GM12878 (cell line): ENCODE data around the gene TRMT44. TPM values are rescaled to one million over a fixed set of nuclear protein-coding genes. Genes with fewer than 3 reads are reported as not detected.
A peak's percentile ranks its signal among the peaks of the same experiment; 100 is the strongest.

Source experiments
- polyA plus RNA-seq, 11 experiments: library from polyadenylated mRNA; depleted of rRNA in 4 of 11; unstranded in 6 of 11; stranded (reverse) in 5 of 11; fragments of >200 nt; fragmentation: Nextera tagmentation in 4 of 11; fragmentation: Illumina TruSeq in 1 of 11; extraction: Ambion mirVana in 4 of 11; extraction: Trizol in 1 of 11; gene quantifications; 1 replicate in 1 of 11; 2 replicates in 10 of 11; pipeline versions ENCODE4 v1.2.1 to v1.2.3, GENCODE V29; 2011 to 2016; ENCODE audit warnings: inconsistent platforms in 2 of 11, missing spikeins in 2 of 11, low read depth in 1 of 11
- small RNA-seq: library from RNA; depleted of rRNA; stranded (forward); fragments of <200 nt; gene quantifications from one replicate; pipeline ENCODE3, GENCODE V24; 2014
- total RNA-seq, 4 experiments: library from RNA; depleted of rRNA in 3 of 4; stranded (reverse); fragments of >200 nt in 3 of 4; fragmentation: Illumina TruSeq in 1 of 4; extraction: Trizol in 1 of 4; gene quantifications; 2 replicates each; pipeline versions ENCODE4 v1.2.1 to v1.2.3, GENCODE V29; 2013 to 2021

TRMT44 gene
- total and polyA plus RNA-seq, 10 of the 15 experiments (the other 5 are each of a cell fraction or from before 2014, with no cell fraction given): 1.3 to 18.5 (median 10.1) TPM

Small RNAs within 50 kb of the gene (small RNA-seq; reads per million reads assigned to genes)
- gene RNA5SP152: 5.1 reads per million, percentile 88 among the genes with 10 or more reads in this experiment

Other genes starting within 250 kb of the TRMT44 start
- gene SH3TC1, start 241.5 kb upstream of the TRMT44 start, total RNA-seq (2014; rRNA removed): 30.4 and 33.1 TPM in 2 replicates
- gene SH3TC1, start 241.5 kb upstream of the TRMT44 start, total RNA-seq (2014; rRNA removed; fragmentation: Illumina TruSeq; extraction: Trizol): 14.6 and 15.4 TPM in 2 replicates
- gene SH3TC1, start 241.5 kb upstream of the TRMT44 start, total RNA-seq (2021): 39.6 and 47.0 TPM in 2 replicates
- 13.0 and 19.8 TPM in 2 replicates for gene SH3TC1, start 241.5 kb upstream of the TRMT44 start, polyA plus RNA-seq (2011; rRNA removed)
- gene SH3TC1, start 241.5 kb upstream of the TRMT44 start, polyA plus RNA-seq (2014; fragmentation: Illumina TruSeq; extraction: Trizol): 2.6 and 7.4 TPM in 2 replicates
- under 1 TPM; 0.19 to 0.62 TPM for gene SH3TC1, start 241.5 kb upstream of the TRMT44 start, polyA plus RNA-seq (2014; fragmentation: Nextera tagmentation; extraction: Ambion mirVana)
- gene SH3TC1, start 241.5 kb upstream of the TRMT44 start, polyA plus RNA-seq (2014; rRNA removed): 28.4 and 31.8 TPM in 2 replicates
- 10 to 100 TPM; 17.0 to 19.8 TPM for gene SH3TC1, start 241.5 kb upstream of the TRMT44 start, polyA plus RNA-seq (2016; fragmentation: Nextera tagmentation; extraction: Ambion mirVana)
- gene HTRA3, start 171.0 kb upstream of the TRMT44 start, total RNA-seq (2014; rRNA removed): not detected in 2 replicates
- gene HTRA3, start 171.0 kb upstream of the TRMT44 start, total RNA-seq (2014; rRNA removed; fragmentation: Illumina TruSeq; extraction: Trizol): not detected in 2 replicates
- gene HTRA3, start 171.0 kb upstream of the TRMT44 start, total RNA-seq (2021): 0.08 TPM in 1 of 2 replicates, not detected in the other
- 0.72 and 1.2 TPM in 2 replicates for gene HTRA3, start 171.0 kb upstream of the TRMT44 start, polyA plus RNA-seq (2011; rRNA removed)
- gene HTRA3, start 171.0 kb upstream of the TRMT44 start, polyA plus RNA-seq (2014; fragmentation: Illumina TruSeq; extraction: Trizol): 0.04 TPM in 1 of 2 replicates, not detected in the other
- not detected for gene HTRA3, start 171.0 kb upstream of the TRMT44 start, polyA plus RNA-seq (2014; fragmentation: Nextera tagmentation; extraction: Ambion mirVana)
- not detected in 2 replicates for gene HTRA3, start 171.0 kb upstream of the TRMT44 start, polyA plus RNA-seq (2014; rRNA removed)
- not detected for gene HTRA3, start 171.0 kb upstream of the TRMT44 start, polyA plus RNA-seq (2016; fragmentation: Nextera tagmentation; extraction: Ambion mirVana)
- gene ACOX3, start 54 bp upstream of the TRMT44 start, total RNA-seq (2014; rRNA removed): 20.3 and 23.7 TPM in 2 replicates
- 13.0 and 13.3 TPM in 2 replicates for gene ACOX3, start 54 bp upstream of the TRMT44 start, total RNA-seq (2014; rRNA removed; fragmentation: Illumina TruSeq; extraction: Trizol)
- 23.6 and 26.4 TPM in 2 replicates for gene ACOX3, start 54 bp upstream of the TRMT44 start, total RNA-seq (2021)
- gene ACOX3, start 54 bp upstream of the TRMT44 start, polyA plus RNA-seq (2011; rRNA removed): 6.1 and 7.7 TPM in 2 replicates
- gene ACOX3, start 54 bp upstream of the TRMT44 start, polyA plus RNA-seq (2014; fragmentation: Illumina TruSeq; extraction: Trizol): 14.5 and 19.4 TPM in 2 replicates
- 1 to 10 TPM; 2.0 to 2.6 TPM for gene ACOX3, start 54 bp upstream of the TRMT44 start, polyA plus RNA-seq (2014; fragmentation: Nextera tagmentation; extraction: Ambion mirVana)
- 13.1 and 13.6 TPM in 2 replicates for gene ACOX3, start 54 bp upstream of the TRMT44 start, polyA plus RNA-seq (2014; rRNA removed)
- 10 to 100 TPM; 21.5 to 24.5 TPM for gene ACOX3, start 54 bp upstream of the TRMT44 start, polyA plus RNA-seq (2016; fragmentation: Nextera tagmentation; extraction: Ambion mirVana)
- gene GPR78, start 139.6 kb downstream of the TRMT44 start, total RNA-seq (2014; rRNA removed): not detected in 2 replicates
- gene GPR78, start 139.6 kb downstream of the TRMT44 start, total RNA-seq (2014; rRNA removed; fragmentation: Illumina TruSeq; extraction: Trizol): not detected in 2 replicates
- not detected in 2 replicates for gene GPR78, start 139.6 kb downstream of the TRMT44 start, total RNA-seq (2021)
- gene GPR78, start 139.6 kb downstream of the TRMT44 start, polyA plus RNA-seq (2011; rRNA removed): not detected in 2 replicates
- 0.03 TPM in 1 of 2 replicates, not detected in the other for gene GPR78, start 139.6 kb downstream of the TRMT44 start, polyA plus RNA-seq (2014; fragmentation: Illumina TruSeq; extraction: Trizol)
- not detected for gene GPR78, start 139.6 kb downstream of the TRMT44 start, polyA plus RNA-seq (2014; fragmentation: Nextera tagmentation; extraction: Ambion mirVana)
- gene GPR78, start 139.6 kb downstream of the TRMT44 start, polyA plus RNA-seq (2014; rRNA removed): not detected in 2 replicates
- gene GPR78, start 139.6 kb downstream of the TRMT44 start, polyA plus RNA-seq (2016; fragmentation: Nextera tagmentation; extraction: Ambion mirVana): not detected
- not detected in 2 replicates for gene CPZ, start 152.0 kb downstream of the TRMT44 start, total RNA-seq (2014; rRNA removed)
- not detected in 2 replicates for gene CPZ, start 152.0 kb downstream of the TRMT44 start, total RNA-seq (2014; rRNA removed; fragmentation: Illumina TruSeq; extraction: Trizol)
- gene CPZ, start 152.0 kb downstream of the TRMT44 start, total RNA-seq (2021): not detected in 2 replicates
- gene CPZ, start 152.0 kb downstream of the TRMT44 start, polyA plus RNA-seq (2011; rRNA removed): not detected in 2 replicates
- not detected in 2 replicates for gene CPZ, start 152.0 kb downstream of the TRMT44 start, polyA plus RNA-seq (2014; fragmentation: Illumina TruSeq; extraction: Trizol)
- gene CPZ, start 152.0 kb downstream of the TRMT44 start, polyA plus RNA-seq (2014; fragmentation: Nextera tagmentation; extraction: Ambion mirVana): not detected
- not detected in 2 replicates for gene CPZ, start 152.0 kb downstream of the TRMT44 start, polyA plus RNA-seq (2014; rRNA removed)
- gene CPZ, start 152.0 kb downstream of the TRMT44 start, polyA plus RNA-seq (2016; fragmentation: Nextera tagmentation; extraction: Ambion mirVana): not detected